HG02571 (cell line): ENCODE data around the gene C1QA.
"Not testable (repeated sequence)": the region's sequence is repeated elsewhere in the genome, so short reads cannot be mapped to it uniquely, and the experiment has no call there.

Experiments
- ATAC-seq: cut with Tn5 transposase; IDR thresholded peaks from one replicate; pipeline ENCODE4 v1.9.1; 2021; ENCODE audit warnings: mild to moderate bottlenecking, moderate library complexity; ENCODE audit not compliant: unreplicated experiment

Gene C1QA

GRCh38 chr1:22671999-22672398 is 35.6 kb downstream of the C1QA start:
- no peak for ATAC-seq

DNA sequence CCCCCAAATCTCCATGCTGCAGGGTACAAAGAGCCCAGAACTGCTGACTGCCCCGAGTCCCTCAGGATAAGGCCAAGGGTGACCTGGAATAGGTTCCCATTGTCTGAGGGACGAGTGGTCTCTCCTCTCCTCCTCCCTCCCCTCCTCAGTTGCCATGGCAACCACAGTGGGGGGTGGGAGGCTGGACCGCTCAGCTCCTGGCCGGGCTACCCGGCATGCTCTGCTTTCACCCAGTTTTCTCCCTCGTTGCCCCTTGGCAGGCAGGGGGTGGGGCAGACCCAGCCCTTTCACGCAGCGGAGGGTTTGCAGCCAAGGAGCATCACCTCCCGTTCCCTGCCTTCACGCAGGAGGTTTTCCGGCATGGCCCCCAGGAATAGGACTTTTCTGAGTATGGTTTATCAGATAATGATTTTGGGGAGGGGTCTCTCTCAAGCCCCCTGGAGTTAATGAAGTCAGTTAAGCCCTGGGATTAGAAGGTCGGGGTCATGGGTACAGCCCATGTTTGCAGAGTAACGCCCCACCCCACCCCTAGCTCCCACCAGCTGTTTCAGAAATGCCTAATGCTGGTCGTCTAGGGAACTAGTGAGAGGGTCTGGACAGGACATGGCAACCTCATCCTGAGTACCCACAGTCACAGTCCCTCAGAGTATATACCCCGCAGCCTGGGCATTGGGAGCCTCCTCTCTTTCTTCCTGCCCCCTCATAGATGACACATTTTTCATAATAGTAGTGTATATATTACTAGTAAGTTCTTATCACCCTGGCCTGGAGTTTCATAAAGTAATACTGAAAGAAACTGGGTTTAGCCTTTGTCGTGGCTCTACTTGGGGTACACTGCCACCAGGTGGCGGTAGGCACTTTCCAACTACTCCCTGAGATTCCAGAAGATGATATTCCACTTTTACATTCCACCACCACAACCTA is 37.3 kb downstream of the C1QA start:
- ATAC-seq, result no peak

GRCh38 chr1:22674410-22674749 is 38.0 kb downstream of the C1QA start:
- no peak for ATAC-seq

DNA sequence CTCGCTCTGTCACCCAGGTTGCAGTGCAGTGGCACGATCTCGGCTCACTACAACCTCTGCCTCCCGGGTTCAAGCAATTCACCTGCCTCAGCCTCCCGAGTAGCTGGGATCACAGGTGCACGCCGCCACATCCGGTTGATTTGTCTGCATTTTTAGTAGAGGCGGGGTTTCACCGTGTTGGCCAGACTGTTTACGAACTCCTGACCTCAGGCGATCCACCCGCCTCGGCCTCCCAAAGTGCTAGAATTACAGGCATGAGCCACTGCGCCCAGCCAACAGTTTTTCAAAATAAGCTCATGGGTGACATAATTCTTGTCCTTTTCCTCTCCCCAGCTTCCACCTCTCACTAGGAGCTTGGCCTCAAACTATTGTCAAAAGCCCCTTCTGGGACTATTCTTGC is 39.7 kb downstream of the C1QA start:
- not testable (repeated sequence) for ATAC-seq

GRCh38 chr1:22676916-22677583 is 40.6 kb downstream of the C1QA start:
- no peak for ATAC-seq

GRCh38 chr1:22677931-22678896 is 41.8 kb downstream of the C1QA start:
- ATAC-seq, result no peak

DNA sequence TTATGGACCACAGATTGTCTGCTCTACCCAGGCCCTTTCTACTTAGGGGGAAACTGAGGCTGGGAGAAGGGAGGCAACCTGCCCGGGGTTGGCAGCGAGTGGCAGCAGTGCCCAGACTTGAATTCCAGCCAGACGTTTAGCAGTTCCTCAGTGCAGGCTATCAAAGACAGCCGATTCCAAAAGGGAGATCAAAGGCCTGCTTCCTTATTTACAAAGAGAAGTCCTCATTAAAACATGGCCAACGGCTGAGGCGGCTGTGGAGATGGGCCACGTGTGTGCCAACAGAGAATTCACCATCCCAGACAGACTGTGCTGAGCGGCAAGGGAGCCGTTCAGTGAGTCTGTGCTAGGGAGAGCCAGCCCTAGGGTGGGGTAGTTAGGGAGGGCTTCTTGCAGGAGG is 44.3 kb downstream of the C1QA start:
- no peak for ATAC-seq

DNA sequence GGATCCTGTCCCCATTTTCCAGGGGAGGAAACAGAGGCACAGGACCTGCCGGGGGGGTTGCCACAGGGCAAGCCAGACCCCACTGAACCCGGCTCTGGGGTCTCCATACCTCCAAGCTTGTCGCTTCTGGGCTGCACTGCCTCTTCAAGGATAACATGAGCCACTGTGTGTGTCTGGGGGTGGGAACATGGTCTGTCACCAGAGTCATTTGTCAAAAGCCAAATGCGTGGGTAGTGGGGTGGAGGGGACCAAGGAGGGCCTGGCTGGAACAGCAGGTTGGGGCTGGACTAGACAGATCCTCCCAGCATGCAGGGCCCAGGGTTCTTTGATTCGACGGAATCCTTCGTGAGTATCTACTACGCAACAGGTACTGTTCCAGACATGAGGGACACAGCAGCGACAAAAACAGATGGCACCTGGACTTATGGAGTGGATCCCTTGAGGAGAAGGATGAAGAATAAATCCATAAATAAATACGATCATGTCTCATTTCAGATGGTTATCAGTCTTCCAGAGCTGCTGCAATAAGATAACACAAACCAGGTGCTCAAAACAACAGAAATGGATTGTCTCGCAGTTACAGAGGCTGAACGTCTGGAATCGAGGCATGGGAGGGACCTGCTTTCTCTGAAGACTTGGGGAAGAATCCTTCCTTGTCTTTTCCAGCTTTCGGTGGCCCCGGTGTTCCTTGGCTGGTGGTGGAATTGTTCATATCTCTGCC is 45.3 kb downstream of the C1QA start:
- ATAC-seq, result no peak

DNA sequence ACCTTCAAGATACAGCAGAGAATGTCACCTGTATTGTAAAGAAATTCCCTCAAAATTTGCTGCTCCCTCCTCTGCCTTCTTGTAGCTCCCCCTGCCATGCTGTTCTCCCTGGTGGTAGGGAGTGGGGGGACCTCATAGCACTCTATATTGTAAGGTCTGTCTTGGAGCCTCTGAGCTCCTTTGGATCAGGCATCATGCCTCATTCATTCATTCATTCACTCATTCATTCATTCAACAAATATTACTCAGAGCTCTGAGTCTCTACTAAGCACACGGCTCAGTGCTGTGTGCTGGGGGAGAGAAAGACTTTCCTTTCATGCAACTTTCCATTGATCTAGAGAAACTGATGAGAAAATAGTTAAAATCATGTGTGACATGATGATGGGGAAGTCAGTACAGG is 47.1 kb downstream of the C1QA start:
- ATAC-seq, result no peak

- ATAC-seq, result no peak
Observed at GRCh38 chr1:22685591-22686059, 49.2 kb downstream of the C1QA start.

- ATAC-seq, result no peak
Observed at GRCh38 chr1:22687191-22687590, 50.8 kb downstream of the C1QA start.

DNA sequence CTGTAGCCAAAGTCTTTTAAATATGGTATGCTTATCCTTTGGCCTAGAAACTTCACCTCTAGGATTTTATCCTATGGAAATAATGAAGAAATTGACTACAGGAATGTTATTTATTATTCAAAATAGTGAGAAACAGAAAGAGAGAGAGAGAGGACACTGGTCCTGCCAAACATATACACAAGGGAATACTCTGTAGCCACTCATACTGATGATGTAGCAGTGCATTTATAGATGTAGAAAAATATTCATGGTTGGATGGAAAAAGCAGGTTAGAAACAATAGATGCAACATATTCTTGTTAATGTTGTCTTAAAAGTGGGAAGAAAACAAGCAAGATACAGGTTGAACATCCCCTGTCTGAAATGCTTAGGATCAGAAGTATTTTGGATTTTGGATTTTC is 52.0 kb downstream of the C1QA start:
- ATAC-seq, result no peak
